IMR-90 (cell line): ENCODE measurements around the gene BHLHA15. TPM values are rescaled to one million over a fixed set of nuclear protein-coding genes. Genes with fewer than 3 reads are reported as not detected.

Experiments
- ATAC-seq: fragments of 200-7000 bp; cut with Tn5 transposase; 2 replicates; pipeline ENCODE4 v1.9.1; 2020; ENCODE audit warnings: low read depth, mild to moderate bottlenecking, moderate library complexity
- BruUV-seq: library from RNA; stranded (reverse); fragments of 400-500 nt; replicated peaks from 2 replicates; lab custom pipeline; 2021; lab: Mats Ljungman, UMichigan
- CTCF ChIA-PET: fragments of 300-600 bp; formaldehyde crosslinking; extraction: SDS; loops from one replicate; lab custom pipeline; 2021; ENCODE audit warnings: antibody characterized with exemption; lab: Yijun Ruan, JAX
- POLR2A ChIA-PET: fragments of 300-600 bp; sonication (Branson Sonifier 250); formaldehyde crosslinking; loops from one replicate; lab custom pipeline; 2022; ENCODE audit warnings: antibody characterized with exemption; ENCODE audit not compliant: unreplicated experiment; lab: Charles Lee
- DNase-seq: peaks from one replicate; pipeline ENCODE4 v3.0.0; 2013
- H2AFZ ChIP-seq: replicated peaks from 2 replicates; pipeline ENCODE3; 2013; ENCODE audit warnings: low read length, mild to moderate bottlenecking; ENCODE audit not compliant: poor library complexity
- H2AK5ac ChIP-seq: 2 replicates; pipeline ENCODE4 v1.6.1; 2013; ENCODE audit warnings: low read depth, low read length, inconsistent platforms
- H2AK9ac ChIP-seq: replicated peaks from 2 replicates; pipeline ENCODE3; 2013; ENCODE audit warnings: mild to moderate bottlenecking, low read depth, low read length, moderate library complexity; ENCODE audit not compliant: poor library complexity
- H2BK120ac ChIP-seq: 2 replicates; pipeline ENCODE4 v1.6.1; 2013; ENCODE audit warnings: low read depth, low read length, inconsistent platforms
- H2BK15ac ChIP-seq: 3 replicates; pipeline ENCODE4 v1.6.1; 2013; ENCODE audit warnings: low read depth, low read length, inconsistent platforms
- H2BK20ac ChIP-seq: 2 replicates; pipeline ENCODE4 v1.6.1; 2013; ENCODE audit warnings: low read depth, mild to moderate bottlenecking, inconsistent platforms, low read length, moderate library complexity
- H2BK5ac ChIP-seq: 2 replicates; pipeline ENCODE4 v1.6.1; 2013; ENCODE audit warnings: mild to moderate bottlenecking, low read depth, low read length, inconsistent platforms; ENCODE audit not compliant: poor library complexity, severe bottlenecking
- H3K14ac ChIP-seq: replicated peaks from 2 replicates; pipeline ENCODE4 v1.6.1; 2013; ENCODE audit warnings: low read depth, low read length, inconsistent platforms
- H3K18ac ChIP-seq: 2 replicates; pipeline ENCODE4 v1.6.1; 2013; ENCODE audit warnings: low read depth, low read length, control low read depth
- H3K23ac ChIP-seq: 2 replicates; pipeline ENCODE4 v1.6.1; 2013; ENCODE audit warnings: low read depth, low read length, inconsistent platforms
- H3K27ac ChIP-seq: 2 replicates; pipeline ENCODE4 v1.5.1; 2013; ENCODE audit warnings: mild to moderate bottlenecking, control low read depth, low read length; ENCODE audit not compliant: insufficient read depth
- H3K27me3 ChIP-seq: 2 replicates; pipeline ENCODE4 v1.6.1; 2013; ENCODE audit warnings: low read length; ENCODE audit not compliant: control insufficient read depth, insufficient read depth
- H3K36me3 ChIP-seq: 2 replicates; pipeline ENCODE4 v1.6.1; 2013; ENCODE audit warnings: low read length, mixed read lengths; ENCODE audit not compliant: control insufficient read depth, insufficient read depth
- H3K4ac ChIP-seq: 2 replicates; pipeline ENCODE4 v1.6.1; 2013; ENCODE audit warnings: low read depth, low read length, inconsistent platforms
- H3K4me1 ChIP-seq: 2 replicates; pipeline ENCODE4 v1.6.1; 2013; ENCODE audit warnings: low read length, mixed read lengths; ENCODE audit not compliant: control insufficient read depth, insufficient read depth
- H3K4me2 ChIP-seq: 2 replicates; pipeline ENCODE4 v1.6.1; 2013; ENCODE audit warnings: low read depth, mild to moderate bottlenecking, control low read depth, low read length, moderate library complexity
- H3K4me3 ChIP-seq: 2 replicates; pipeline ENCODE4 v1.5.1; 2013; ENCODE audit warnings: low read depth, mild to moderate bottlenecking, control low read depth, low read length, moderate library complexity; ENCODE audit not compliant: insufficient read depth
- H3K56ac ChIP-seq: 2 replicates; pipeline ENCODE4 v1.6.1; 2013; ENCODE audit warnings: low read length, inconsistent platforms; ENCODE audit not compliant: insufficient read depth; ENCODE audit errors: extremely low read depth
- H3K79me1 ChIP-seq, 2 experiments: 2 replicates each; pipeline ENCODE4 v1.6.1; 2013; ENCODE audit warnings: low read length in 2 of 2, inconsistent platforms in 1 of 2, low read depth in 1 of 2
- H3K9ac ChIP-seq: 2 replicates; pipeline ENCODE4 v1.6.1; 2013; ENCODE audit warnings: low read depth, low read length, control low read depth
- H3K9me1 ChIP-seq: 2 replicates; pipeline ENCODE4 v1.6.1; 2013; ENCODE audit warnings: low read length, inconsistent platforms; ENCODE audit not compliant: insufficient read depth
- H3K9me3 ChIP-seq: 2 replicates; pipeline ENCODE4 v1.6.1; 2013; ENCODE audit warnings: low read length; ENCODE audit not compliant: control insufficient read depth, insufficient read depth
- H4K20me1 ChIP-seq: 2 replicates; pipeline ENCODE4 v1.6.1; 2013; ENCODE audit warnings: low read length, inconsistent platforms; ENCODE audit not compliant: insufficient read depth
- H4K5ac ChIP-seq: 2 replicates; pipeline ENCODE4 v1.6.1; 2013; ENCODE audit warnings: mild to moderate bottlenecking, low read depth, low read length, control low read depth
- H4K8ac ChIP-seq, 2 experiments: 2 replicates each; pipeline ENCODE4 v1.6.1; 2013; ENCODE audit warnings: low read depth in 2 of 2, low read length in 2 of 2, control low read depth in 1 of 2, inconsistent platforms in 1 of 2
- H4K91ac ChIP-seq: 2 replicates; pipeline ENCODE4 v1.6.1; 2013; ENCODE audit warnings: low read depth, low read length, inconsistent platforms; ENCODE audit not compliant: insufficient read depth
- BHLHE40 ChIP-seq: fragments of 150-350 bp; IDR thresholded peaks from 2 replicates; pipeline ENCODE4 v1.6.1; 2016; ENCODE audit warnings: mild to moderate bottlenecking, low read depth, low read length
- CEBPB ChIP-seq: IDR thresholded peaks from 2 replicates; pipeline ENCODE4 v1.6.1; 2012; ENCODE audit warnings: low read depth, low read length, improper control_type of control experiment
- CHD1 ChIP-seq: IDR thresholded peaks from 2 replicates; pipeline ENCODE4 v1.6.1; 2012; ENCODE audit warnings: low read depth, low read length, improper control_type of control experiment
- FOS ChIP-seq: fragments of 150-350 bp; IDR thresholded peaks from 2 replicates; pipeline ENCODE4 v1.6.1; 2016; ENCODE audit warnings: low read depth, low read length
- MAZ ChIP-seq: IDR thresholded peaks from 2 replicates; pipeline ENCODE4 v1.6.1; 2012; ENCODE audit warnings: low read depth, mild to moderate bottlenecking, low read length, improper control_type of control experiment, moderate library complexity, borderline replicate concordance
- MXI1 ChIP-seq: IDR thresholded peaks from 2 replicates; pipeline ENCODE4 v1.6.1; 2012; ENCODE audit warnings: low read depth, mild to moderate bottlenecking, low read length, moderate library complexity, borderline replicate concordance
- NFE2L2 ChIP-seq: fragments of 150-350 bp; IDR thresholded peaks from 2 replicates; pipeline ENCODE4 v1.6.1; 2016; ENCODE audit warnings: low read depth, mild to moderate bottlenecking, low read length
- POLR2A ChIP-seq: IDR thresholded peaks from 2 replicates; pipeline ENCODE4 v1.6.1; 2012; ENCODE audit warnings: mild to moderate bottlenecking, low read depth, low read length
- RAD21 ChIP-seq: IDR thresholded peaks from 2 replicates; pipeline ENCODE4 v1.6.1; 2012; ENCODE audit warnings: low read length, improper control_type of control experiment
- RCOR1 ChIP-seq: IDR thresholded peaks from 2 replicates; pipeline ENCODE4 v1.6.1; 2012; ENCODE audit warnings: mild to moderate bottlenecking, low read length, improper control_type of control experiment; ENCODE audit not compliant: insufficient replicate concordance
- RFX5 ChIP-seq: IDR thresholded peaks from 2 replicates; pipeline ENCODE4 v1.8.0; 2012; ENCODE audit warnings: low read depth, mild to moderate bottlenecking, low read length, moderate library complexity
- SMC3 ChIP-seq: fragments of 150-350 bp; IDR thresholded peaks from 2 replicates; pipeline ENCODE4 v1.6.1; 2016; ENCODE audit warnings: low read depth, mild to moderate bottlenecking, antibody characterized with exemption, low read length, moderate library complexity
- WGBS, 2 experiments: methylation state at CpG; one replicate each; pipeline versions ENCODE4 v1.1.5 to v1.1.7; 2013; ENCODE audit warnings: missing lambda C conversion rate in 2 of 2; ENCODE audit not compliant: insufficient read length in 1 of 2; ENCODE audit errors: extremely low coverage in 2 of 2; 5-methylcytosine and 5-hydroxymethylcytosine counted together
- dilution Hi-C: fragments of 300-500 bp; cut with HindIII; formaldehyde crosslinking; loops from one replicate; pipeline ENCODE4 v1.14.3; 2018; ENCODE audit warnings: low sequenced_read_pairs; ENCODE audit not compliant: unreplicated experiment
- in situ Hi-C: fragments of 300-500 bp; cut with MboI; formaldehyde crosslinking; loops from 3 replicates; pipeline ENCODE4 v1.14.3; 2019; ENCODE audit warnings: low sequenced_read_pairs, inconsistent platforms, mixed read lengths
- intact Hi-C: fragments of 100-400 bp; cut with micrococcal nuclease; formaldehyde crosslinking; loops from 2 replicates; pipeline ENCODE4 v1.10.0; 2022
- polyA plus RNA-seq, 3 experiments: library from polyadenylated mRNA; depleted of rRNA; stranded (reverse); fragments of >200 nt; gene quantifications; 2 replicates each; pipeline ENCODE4 v1.2.3, GENCODE V29; 2012; ENCODE audit warnings: low replicate concordance in 1 of 3
- total RNA-seq: library from RNA; depleted of rRNA; stranded (reverse); fragments of >200 nt; gene quantifications from 2 replicates; pipeline ENCODE4 v1.2.3, GENCODE V29; 2012
- TF ChIP-seq, protein P1 (sequence below): fragments of 150-350 bp; IDR thresholded peaks from 2 replicates; pipeline ENCODE4 v1.6.1; 2017; ENCODE audit warnings: mild to moderate bottlenecking, antibody characterized with exemption, low read length, low read depth
- TF ChIP-seq, protein P2 (sequence below): conservative IDR thresholded peaks from 2 replicates; pipeline ENCODE4 v1.5.1; 2012; ENCODE audit warnings: mild to moderate bottlenecking, low read depth, low read length, improper control_type of control experiment
- TF ChIP-seq, protein P3 (sequence below): fragments of 150-350 bp; IDR thresholded peaks from 2 replicates; pipeline ENCODE4 v1.6.1; 2016; ENCODE audit warnings: low read depth, mild to moderate bottlenecking, low read length, moderate library complexity, borderline replicate concordance

BHLHA15 gene
- total and polyA plus RNA-seq, 2 of the 4 experiments (the other 2 are of a cell fraction): not detected

DNA sequence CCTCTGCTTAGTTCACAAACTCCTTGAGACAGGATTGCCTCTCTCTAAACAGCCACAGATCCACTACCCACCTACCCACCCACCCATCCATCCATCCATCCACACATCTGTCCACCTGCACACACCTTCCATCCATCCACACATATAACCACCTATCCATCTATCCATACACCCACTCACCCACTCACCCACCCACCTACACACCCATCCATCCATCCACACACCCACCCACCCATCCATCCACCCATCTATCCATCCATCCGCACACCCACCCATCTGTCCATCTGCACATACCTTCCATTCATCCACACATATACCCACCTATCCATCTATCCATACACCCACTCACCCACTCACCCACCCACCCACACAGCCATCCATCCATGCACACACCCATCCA is 31.1 kb downstream of the BHLHA15 start:
- H3K27me3 ChIP-seq: no peaks in the 10 kb centered on the region
- H4K20me1 ChIP-seq: no peaks in the 10 kb centered on the region
- H3K36me3 ChIP-seq: peaks cover 31% of the 10 kb centered on the region
- no TSS peak for BruUV-seq
- CTCF ChIA-PET: interaction anchor here (0.7 kb wide), 2 partner anchors 8 to 221 kb away, joined by 3 read pairs; no protein-coding TSS in a partner anchor
- TF ChIP-seq CHD1 (no peak), CEBPB (no peak), FOS (no peak), BHLHE40 (no peak), RCOR1 (no peak), NFE2L2 (no peak), RAD21 (no peak), RFX5 (no peak), POLR2A (no peak), MAZ (no peak), MXI1 (no peak), SMC3 (no peak)
- TF ChIP-seq, protein P1, sequence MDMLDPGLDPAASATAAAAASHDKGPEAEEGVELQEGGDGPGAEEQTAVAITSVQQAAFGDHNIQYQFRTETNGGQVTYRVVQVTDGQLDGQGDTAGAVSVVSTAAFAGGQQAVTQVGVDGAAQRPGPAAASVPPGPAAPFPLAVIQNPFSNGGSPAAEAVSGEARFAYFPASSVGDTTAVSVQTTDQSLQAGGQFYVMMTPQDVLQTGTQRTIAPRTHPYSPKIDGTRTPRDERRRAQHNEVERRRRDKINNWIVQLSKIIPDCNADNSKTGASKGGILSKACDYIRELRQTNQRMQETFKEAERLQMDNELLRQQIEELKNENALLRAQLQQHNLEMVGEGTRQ: no peak
- TF ChIP-seq, protein P2, sequence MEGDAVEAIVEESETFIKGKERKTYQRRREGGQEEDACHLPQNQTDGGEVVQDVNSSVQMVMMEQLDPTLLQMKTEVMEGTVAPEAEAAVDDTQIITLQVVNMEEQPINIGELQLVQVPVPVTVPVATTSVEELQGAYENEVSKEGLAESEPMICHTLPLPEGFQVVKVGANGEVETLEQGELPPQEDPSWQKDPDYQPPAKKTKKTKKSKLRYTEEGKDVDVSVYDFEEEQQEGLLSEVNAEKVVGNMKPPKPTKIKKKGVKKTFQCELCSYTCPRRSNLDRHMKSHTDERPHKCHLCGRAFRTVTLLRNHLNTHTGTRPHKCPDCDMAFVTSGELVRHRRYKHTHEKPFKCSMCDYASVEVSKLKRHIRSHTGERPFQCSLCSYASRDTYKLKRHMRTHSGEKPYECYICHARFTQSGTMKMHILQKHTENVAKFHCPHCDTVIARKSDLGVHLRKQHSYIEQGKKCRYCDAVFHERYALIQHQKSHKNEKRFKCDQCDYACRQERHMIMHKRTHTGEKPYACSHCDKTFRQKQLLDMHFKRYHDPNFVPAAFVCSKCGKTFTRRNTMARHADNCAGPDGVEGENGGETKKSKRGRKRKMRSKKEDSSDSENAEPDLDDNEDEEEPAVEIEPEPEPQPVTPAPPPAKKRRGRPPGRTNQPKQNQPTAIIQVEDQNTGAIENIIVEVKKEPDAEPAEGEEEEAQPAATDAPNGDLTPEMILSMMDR: no peak
- TF ChIP-seq, protein P3, sequence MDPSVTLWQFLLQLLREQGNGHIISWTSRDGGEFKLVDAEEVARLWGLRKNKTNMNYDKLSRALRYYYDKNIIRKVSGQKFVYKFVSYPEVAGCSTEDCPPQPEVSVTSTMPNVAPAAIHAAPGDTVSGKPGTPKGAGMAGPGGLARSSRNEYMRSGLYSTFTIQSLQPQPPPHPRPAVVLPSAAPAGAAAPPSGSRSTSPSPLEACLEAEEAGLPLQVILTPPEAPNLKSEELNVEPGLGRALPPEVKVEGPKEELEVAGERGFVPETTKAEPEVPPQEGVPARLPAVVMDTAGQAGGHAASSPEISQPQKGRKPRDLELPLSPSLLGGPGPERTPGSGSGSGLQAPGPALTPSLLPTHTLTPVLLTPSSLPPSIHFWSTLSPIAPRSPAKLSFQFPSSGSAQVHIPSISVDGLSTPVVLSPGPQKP: no peak
- no peak overlapping the region for H4K8ac ChIP-seq
- H3K14ac ChIP-seq: no peak overlapping the region
- H3K79me1 ChIP-seq: peaks cover 0 to 4% of the 10 kb centered on the region in 2 experiments; a peak in 1 of 4 replicates
- POLR2A ChIA-PET: no interaction called here
- no peak overlapping the region for H2BK5ac ChIP-seq
- in situ Hi-C loops: no loop called here
- H3K4me1 ChIP-seq: no peaks in the 10 kb centered on the region
- H2AFZ ChIP-seq: no peak overlapping the region
- no peak overlapping the region for H3K18ac ChIP-seq
- no peak for DNase-seq
- no peak overlapping the region for H2BK120ac ChIP-seq
- H2BK20ac ChIP-seq: no peak overlapping the region
- H2AK5ac ChIP-seq: no peak overlapping the region
- no peak overlapping the region for H3K4me2 ChIP-seq
- no peaks in the 10 kb centered on the region for H3K9me3 ChIP-seq
- ATAC-seq: no peak
- H3K4me3 ChIP-seq: no peak overlapping the region
- WGBS, 2 experiments: 100% methylated on average over 1 of the region's 1 CpG; no CpG with 5 or more reads in 1 of the 2 experiments
- H3K56ac ChIP-seq: no peak overlapping the region
- no peak overlapping the region for H3K23ac ChIP-seq
- no peak overlapping the region for H3K27ac ChIP-seq
- intact Hi-C loops: no loop called here
- H3K4ac ChIP-seq: no peak overlapping the region
- H4K5ac ChIP-seq: no peak overlapping the region
- no peak overlapping the region for H2AK9ac ChIP-seq
- H4K91ac ChIP-seq: no peak overlapping the region
- peaks cover 6% of the 10 kb centered on the region; the same call in 1 of the 2 replicates for H3K9me1 ChIP-seq
- no peak overlapping the region for H2BK15ac ChIP-seq
- dilution Hi-C loops: no loop called here
- H3K9ac ChIP-seq: no peak overlapping the region
